A172 (cell line): ENCODE results near the gene APOLD1. TPM values are rescaled to one million over a fixed set of nuclear protein-coding genes. Genes with fewer than 3 reads are reported as not detected.
"Not testable (repeated sequence)": the region's sequence is repeated elsewhere in the genome, so short reads cannot be mapped to it uniquely, and the experiment has no call there.

Experiments
- DNase-seq: peaks from one replicate; pipeline ENCODE4 v3.0.0-alpha.2; 2015; ENCODE audit warnings: low spot score
- total RNA-seq: library from RNA; depleted of rRNA; stranded (reverse); fragments of >200 nt; shearing (Covaris generic); gene quantifications from 2 replicates; pipeline ENCODE4 v1.2.3, GENCODE V29; 2014

APOLD1 gene
- total RNA-seq, 1 experiment from 2014 or later = 3.5 TPM

GRCh38 chr12:12786351-12786705, 869 bp downstream of the APOLD1 start:
- DNase-seq = no peak

GRCh38 chr12:12786706-12787601, 1.5 kb downstream of the APOLD1 start:
- peak; percentile 27 for DNase-seq

- DNase-seq = no peak
Observed at GRCh38 chr12:12788131-12788530, 2.7 kb downstream of the APOLD1 start.

GRCh38 chr12:12788675-12789368, 3.4 kb downstream of the APOLD1 start:
- peak; percentile 69 for DNase-seq

GRCh38 chr12:12790956-12791355, 5.5 kb downstream of the APOLD1 start:
- DNase-seq = no peak

GRCh38 chr12:12791756-12792369, 6.4 kb downstream of the APOLD1 start:
- DNase-seq = peak; percentile 56

- no peak for DNase-seq
Observed at GRCh38 chr12:12792421-12792820, 7.0 kb downstream of the APOLD1 start.

- DNase-seq = no peak
Observed at GRCh38 chr12:12794686-12795085, 9.2 kb downstream of the APOLD1 start.

- no peak for DNase-seq
Observed at GRCh38 chr12:12796171-12796570, 10.7 kb downstream of the APOLD1 start.

GRCh38 chr12:12796928-12797793, 11.7 kb downstream of the APOLD1 start:
- no peak for DNase-seq

- DNase-seq = no peak
Observed at GRCh38 chr12:12797794-12798152, 12.3 kb downstream of the APOLD1 start.

GRCh38 chr12:12798480-12798879, 13.0 kb downstream of the APOLD1 start:
- no peak for DNase-seq

GRCh38 chr12:12799163-12799920, 13.9 kb downstream of the APOLD1 start:
- DNase-seq = no peak

GRCh38 chr12:12800406-12801180, 15.1 kb downstream of the APOLD1 start:
- no peak for DNase-seq

- not testable (repeated sequence) for DNase-seq
Observed at GRCh38 chr12:12801656-12802055, 16.2 kb downstream of the APOLD1 start.

GRCh38 chr12:12803186-12803585, 17.7 kb downstream of the APOLD1 start:
- DNase-seq = peak; percentile 88

- no peak for DNase-seq
Observed at GRCh38 chr12:12804011-12804410, 18.6 kb downstream of the APOLD1 start.

- peak; percentile 75 for DNase-seq
Observed at GRCh38 chr12:12804432-12804886, 19.0 kb downstream of the APOLD1 start.

GRCh38 chr12:12806784-12807516, 21.5 kb downstream of the APOLD1 start:
- DNase-seq = no peak
